ENCODE measurements around the gene MPI. TPM values are rescaled to one million over a fixed set of nuclear protein-coding genes. Genes with fewer than 3 reads are reported as not detected.

Gene MPI
- total RNA-seq, 1 experiment from 2014 or later: 93.5 TPM

Small RNAs within 50 kb of the gene (small RNA-seq; reads per million reads assigned to genes)
- gene MIR6882: 0 to 0.19 reads per million in 2 experiments

Other genes with a start within 250 kb of the MPI start
- 6.8 and 10.2 TPM in 2 replicates for gene EDC3, start 194.0 kb upstream of the MPI start, total RNA-seq (2014; rRNA removed; shearing (Covaris generic))
- gene CYP1A1, start 164.5 kb upstream of the MPI start, total RNA-seq (2014; rRNA removed; shearing (Covaris generic)): 2.7 and 5.7 TPM in 2 replicates
- gene CYP1A2, start 141.2 kb upstream of the MPI start, total RNA-seq (2014; rRNA removed; shearing (Covaris generic)): not detected in 2 replicates
- gene CSK, start 108.0 kb upstream of the MPI start, total RNA-seq (2014; rRNA removed; shearing (Covaris generic)): 20.7 and 21.5 TPM in 2 replicates
- not detected in 2 replicates for gene LMAN1L, start 77.2 kb upstream of the MPI start, total RNA-seq (2014; rRNA removed; shearing (Covaris generic))
- gene CPLX3, start 63.4 kb upstream of the MPI start, total RNA-seq (2014; rRNA removed; shearing (Covaris generic)): not detected in 2 replicates
- gene ULK3, start 46.9 kb upstream of the MPI start, total RNA-seq (2014; rRNA removed; shearing (Covaris generic)): 47.2 and 47.6 TPM in 2 replicates
- 14.2 and 24.4 TPM in 2 replicates for gene SCAMP2, start 16.7 kb upstream of the MPI start, total RNA-seq (2014; rRNA removed; shearing (Covaris generic))
- gene FAM219B, start 16.8 kb downstream of the MPI start, total RNA-seq (2014; rRNA removed; shearing (Covaris generic)): 38.4 and 41.2 TPM in 2 replicates
- gene COX5A, start 48.0 kb downstream of the MPI start, total RNA-seq (2014; rRNA removed; shearing (Covaris generic)): 124 and 133 TPM in 2 replicates
- gene RPP25, start 66.7 kb downstream of the MPI start, total RNA-seq (2014; rRNA removed; shearing (Covaris generic)): 1.4 and 1.9 TPM in 2 replicates
- gene SCAMP5, start 105.5 kb downstream of the MPI start, total RNA-seq (2014; rRNA removed; shearing (Covaris generic)): 3.4 and 5.4 TPM in 2 replicates
- gene PPCDC, start 133.5 kb downstream of the MPI start, total RNA-seq (2014; rRNA removed; shearing (Covaris generic)): 12.0 and 12.1 TPM in 2 replicates

Measured in SK-MEL-5 (cell line).